Peyer's patch (tissue), 4 donors: Measurements from ENCODE around the gene PC. TPM values are rescaled to one million over a fixed set of nuclear protein-coding genes. Genes with fewer than 3 reads are reported as not detected.

Experiments
- DNase-seq, 3 donors: peaks; one replicate each; pipeline ENCODE4 v3.0.0-alpha.2; 2017 to 2019
- H3K27ac ChIP-seq, 4 donors: fragments of 200-600 bp; sonication (generic); one replicate each; pipeline ENCODE4 v1.5.1; 2016 to 2019
- H3K27me3 ChIP-seq, 2 donors: fragments of 200-600 bp; sonication (generic); one replicate each; pipeline ENCODE4 v1.5.1; 2019
- H3K36me3 ChIP-seq, 3 donors: fragments of 200-600 bp; sonication (generic); one replicate each; pipeline ENCODE4 v1.5.1; 2016 to 2019
- H3K4me1 ChIP-seq, 4 donors: fragments of 200-600 bp; sonication (generic); one replicate each; pipeline ENCODE4 v1.5.1; 2016 to 2019
- H3K4me3 ChIP-seq, 4 donors: fragments of 200-600 bp; sonication (generic); 1 replicate in 3 of 4; 2 replicates in 1 of 4; pipeline ENCODE4 v1.5.1; 2016 to 2019; ENCODE audit warnings: mild to moderate bottlenecking in 1 of 4
- H3K9me3 ChIP-seq, 4 donors: fragments of 200-600 bp; sonication (generic); one replicate each; pipeline ENCODE4 v1.5.1; 2016 to 2019; ENCODE audit warnings: mild to moderate bottlenecking in 1 of 4
- POLR2A ChIP-seq, 2 donors: fragments of 450-650 bp; IDR thresholded peaks; one replicate each; pipeline ENCODE4 v1.5.1; 2017; ENCODE audit warnings: antibody characterized with exemption in 2 of 2, mild to moderate bottlenecking in 2 of 2, moderate library complexity in 2 of 2
- total RNA-seq, 4 donors: library from RNA; depleted of rRNA; stranded (reverse); fragments of >200 nt; gene quantifications; one replicate each; pipeline ENCODE4 v1.1.0, GENCODE V29; 2016
- TF ChIP-seq, protein P1 (sequence below), 6 experiments: fragments of 450-650 bp in 4 of 6; fragments of 200-600 bp in 2 of 6; sonication (generic) in 1 of 6; IDR thresholded peaks; one replicate each; pipeline ENCODE4 v1.5.1; 2017 to 2019; ENCODE audit warnings: antibody characterized with exemption in 6 of 6, mild to moderate bottlenecking in 3 of 6, moderate library complexity in 1 of 6

Gene PC
- total RNA-seq, 4 donors from 2014 or later = 15.7 to 88.9 (median 77.2) TPM

DNA sequence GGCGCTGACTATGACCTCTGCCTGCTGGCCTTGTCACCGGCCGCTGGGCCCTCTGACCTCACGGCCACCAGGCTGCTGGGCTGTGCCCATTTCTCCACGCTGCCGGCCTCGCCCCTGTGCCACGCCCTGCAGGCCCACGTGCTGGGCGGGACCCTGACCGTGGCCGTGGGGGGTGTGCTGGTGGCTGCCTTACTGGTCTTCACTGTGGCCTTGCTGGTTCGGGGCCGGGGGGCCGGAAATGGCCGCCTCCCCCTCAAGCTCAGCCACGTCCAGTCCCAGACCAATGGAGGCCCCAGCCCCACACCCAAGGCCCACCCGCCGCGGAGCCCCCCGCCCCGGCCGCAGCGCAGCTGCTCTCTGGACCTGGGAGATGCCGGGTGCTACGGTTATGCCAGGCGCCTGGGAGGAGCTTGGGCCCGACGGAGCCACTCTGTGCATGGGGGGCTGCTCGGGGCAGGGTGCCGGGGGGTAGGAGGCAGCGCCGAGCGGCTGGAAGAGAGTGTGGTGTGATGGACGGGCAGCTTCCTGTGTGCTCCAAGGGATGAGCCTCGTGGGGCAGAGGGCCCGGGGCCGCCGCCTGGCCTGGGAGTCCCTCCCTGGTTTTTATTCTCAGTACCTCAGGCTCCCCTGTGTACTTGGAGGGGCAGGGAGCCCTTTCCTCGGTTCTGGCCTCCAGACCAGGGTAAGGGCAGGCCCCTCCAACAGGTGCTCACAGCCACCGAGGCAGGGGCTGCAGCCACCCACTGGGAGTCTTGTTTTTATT is 98.3 kb downstream of the PC start:
- no peaks in the 10 kb centered on the region for H3K36me3 ChIP-seq
- no peak for TF ChIP-seq POLR2A (IDR thresholded peaks at IDR 0.05)
- TF ChIP-seq, protein P1, sequence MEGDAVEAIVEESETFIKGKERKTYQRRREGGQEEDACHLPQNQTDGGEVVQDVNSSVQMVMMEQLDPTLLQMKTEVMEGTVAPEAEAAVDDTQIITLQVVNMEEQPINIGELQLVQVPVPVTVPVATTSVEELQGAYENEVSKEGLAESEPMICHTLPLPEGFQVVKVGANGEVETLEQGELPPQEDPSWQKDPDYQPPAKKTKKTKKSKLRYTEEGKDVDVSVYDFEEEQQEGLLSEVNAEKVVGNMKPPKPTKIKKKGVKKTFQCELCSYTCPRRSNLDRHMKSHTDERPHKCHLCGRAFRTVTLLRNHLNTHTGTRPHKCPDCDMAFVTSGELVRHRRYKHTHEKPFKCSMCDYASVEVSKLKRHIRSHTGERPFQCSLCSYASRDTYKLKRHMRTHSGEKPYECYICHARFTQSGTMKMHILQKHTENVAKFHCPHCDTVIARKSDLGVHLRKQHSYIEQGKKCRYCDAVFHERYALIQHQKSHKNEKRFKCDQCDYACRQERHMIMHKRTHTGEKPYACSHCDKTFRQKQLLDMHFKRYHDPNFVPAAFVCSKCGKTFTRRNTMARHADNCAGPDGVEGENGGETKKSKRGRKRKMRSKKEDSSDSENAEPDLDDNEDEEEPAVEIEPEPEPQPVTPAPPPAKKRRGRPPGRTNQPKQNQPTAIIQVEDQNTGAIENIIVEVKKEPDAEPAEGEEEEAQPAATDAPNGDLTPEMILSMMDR (IDR thresholded peaks at IDR 0.05) = no peak

DNA sequence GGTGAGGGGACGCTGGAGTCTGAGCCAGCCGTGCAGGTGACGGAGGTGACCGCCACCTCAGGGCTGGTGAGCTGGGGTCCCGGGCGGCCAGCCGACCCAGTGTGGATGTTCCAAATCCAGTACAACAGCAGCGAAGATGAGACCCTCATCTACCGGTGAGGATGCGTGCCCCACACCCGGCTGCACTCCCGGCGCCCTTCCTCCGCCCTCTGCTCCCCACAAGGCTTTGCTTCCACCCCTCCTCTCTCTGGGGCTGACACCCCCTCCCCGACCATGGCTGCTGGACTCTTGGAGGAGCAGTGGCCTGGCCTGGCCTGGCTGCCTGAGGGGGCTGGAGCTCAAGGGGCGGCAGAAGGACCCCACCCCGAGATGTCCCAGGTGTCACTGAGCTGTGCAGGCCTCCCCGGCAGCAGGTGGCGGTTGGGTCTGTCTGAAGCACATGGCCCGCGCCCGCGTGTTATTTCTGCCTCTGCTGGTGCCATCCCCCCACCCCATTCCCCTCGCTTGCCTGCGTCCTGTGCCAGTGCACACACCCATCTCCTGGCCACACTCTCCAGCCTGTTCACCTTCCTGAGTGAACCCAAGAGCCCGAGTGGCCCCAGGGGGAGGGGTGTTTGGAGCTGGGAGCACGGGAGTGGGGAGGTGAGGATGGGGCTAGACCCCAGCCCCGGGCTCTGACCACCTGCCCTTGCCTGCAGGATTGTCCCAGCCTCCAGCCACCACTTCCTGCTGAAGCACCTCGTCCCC is 99.1 kb downstream of the PC start:
- H3K4me3 ChIP-seq = no peak overlapping the region
- no peaks in the 10 kb centered on the region for H3K9me3 ChIP-seq
- no peak for TF ChIP-seq POLR2A (IDR thresholded peaks at IDR 0.05)
- TF ChIP-seq, protein P1 (IDR thresholded peaks at IDR 0.05) = no peak
- no peak for DNase-seq
- H3K4me1 ChIP-seq = peaks cover 0 to 15% (median 2%) of the 10 kb centered on the region in 4 donors
- H3K36me3 ChIP-seq = no peaks in the 10 kb centered on the region
- H3K27me3 ChIP-seq = no peaks in the 10 kb centered on the region
- H3K27ac ChIP-seq = no peak overlapping the region

More for the DNA sequence above, 98.3 kb downstream of the PC start:
- Histone ChIP-seq H3K27ac (no peak overlapping the region), H3K27me3 (no peaks in the 10 kb centered on the region), H3K4me1 (peaks cover 0 to 15% (median 3%) of the 10 kb centered on the region in 4 donors), H3K4me3 (no peak overlapping the region), H3K9me3 (no peaks in the 10 kb centered on the region)
- no peak for DNase-seq

DNA sequence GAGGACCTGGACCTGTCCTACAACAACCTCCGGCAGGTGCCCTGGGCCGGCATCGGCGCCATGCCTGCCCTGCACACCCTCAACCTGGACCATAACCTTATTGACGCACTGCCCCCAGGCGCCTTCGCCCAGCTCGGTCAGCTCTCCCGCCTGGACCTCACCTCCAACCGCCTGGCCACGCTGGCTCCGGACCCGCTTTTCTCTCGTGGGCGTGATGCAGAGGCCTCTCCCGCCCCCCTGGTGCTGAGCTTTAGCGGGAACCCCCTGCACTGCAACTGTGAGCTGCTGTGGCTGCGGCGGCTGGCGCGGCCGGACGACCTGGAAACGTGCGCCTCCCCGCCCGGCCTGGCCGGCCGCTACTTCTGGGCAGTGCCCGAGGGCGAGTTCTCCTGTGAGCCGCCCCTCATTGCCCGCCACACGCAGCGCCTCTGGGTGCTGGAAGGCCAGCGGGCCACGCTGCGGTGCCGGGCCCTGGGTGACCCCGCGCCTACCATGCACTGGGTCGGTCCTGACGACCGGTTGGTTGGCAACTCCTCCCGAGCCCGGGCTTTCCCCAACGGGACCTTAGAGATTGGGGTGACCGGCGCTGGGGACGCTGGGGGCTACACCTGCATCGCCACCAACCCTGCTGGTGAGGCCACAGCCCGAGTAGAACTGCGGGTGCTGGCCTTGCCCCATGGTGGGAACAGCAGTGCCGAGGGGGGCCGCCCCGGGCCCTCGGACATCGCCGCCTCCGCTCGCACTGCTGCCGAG is 99.8 kb downstream of the PC start:
- H3K4me3 ChIP-seq = no peak overlapping the region
- peaks cover 0 to 15% (median 2%) of the 10 kb centered on the region in 4 donors for H3K4me1 ChIP-seq
- H3K9me3 ChIP-seq = no peaks in the 10 kb centered on the region
- no peak for DNase-seq
- H3K27me3 ChIP-seq = no peaks in the 10 kb centered on the region
- no peak overlapping the region for H3K27ac ChIP-seq
- H3K36me3 ChIP-seq = no peaks in the 10 kb centered on the region
- TF ChIP-seq, protein P1 (IDR thresholded peaks at IDR 0.05) = no peak
- no peak for TF ChIP-seq POLR2A (IDR thresholded peaks at IDR 0.05)

DNA sequence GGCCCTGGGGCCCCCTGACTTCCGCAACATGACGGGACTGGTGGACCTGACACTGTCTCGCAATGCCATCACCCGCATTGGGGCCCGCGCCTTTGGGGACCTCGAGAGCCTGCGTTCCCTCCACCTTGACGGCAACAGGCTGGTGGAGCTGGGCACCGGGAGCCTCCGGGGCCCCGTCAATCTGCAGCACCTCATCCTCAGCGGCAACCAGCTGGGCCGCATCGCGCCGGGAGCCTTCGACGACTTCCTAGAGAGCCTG is 100.3 kb downstream of the PC start:
- Histone ChIP-seq H3K27me3 (no peaks in the 10 kb centered on the region), H3K4me1 (peaks cover 0 to 15% (median 2%) of the 10 kb centered on the region in 4 donors), H3K36me3 (no peaks in the 10 kb centered on the region), H3K9me3 (no peaks in the 10 kb centered on the region), H3K4me3 (no peak overlapping the region), H3K27ac (peak overlapping the region in 1 of 4 donors; percentile 86)
- no peak for TF ChIP-seq POLR2A (IDR thresholded peaks at IDR 0.05)
- TF ChIP-seq, protein P1 (IDR thresholded peaks at IDR 0.05) = no peak
- DNase-seq = no peak

DNA sequence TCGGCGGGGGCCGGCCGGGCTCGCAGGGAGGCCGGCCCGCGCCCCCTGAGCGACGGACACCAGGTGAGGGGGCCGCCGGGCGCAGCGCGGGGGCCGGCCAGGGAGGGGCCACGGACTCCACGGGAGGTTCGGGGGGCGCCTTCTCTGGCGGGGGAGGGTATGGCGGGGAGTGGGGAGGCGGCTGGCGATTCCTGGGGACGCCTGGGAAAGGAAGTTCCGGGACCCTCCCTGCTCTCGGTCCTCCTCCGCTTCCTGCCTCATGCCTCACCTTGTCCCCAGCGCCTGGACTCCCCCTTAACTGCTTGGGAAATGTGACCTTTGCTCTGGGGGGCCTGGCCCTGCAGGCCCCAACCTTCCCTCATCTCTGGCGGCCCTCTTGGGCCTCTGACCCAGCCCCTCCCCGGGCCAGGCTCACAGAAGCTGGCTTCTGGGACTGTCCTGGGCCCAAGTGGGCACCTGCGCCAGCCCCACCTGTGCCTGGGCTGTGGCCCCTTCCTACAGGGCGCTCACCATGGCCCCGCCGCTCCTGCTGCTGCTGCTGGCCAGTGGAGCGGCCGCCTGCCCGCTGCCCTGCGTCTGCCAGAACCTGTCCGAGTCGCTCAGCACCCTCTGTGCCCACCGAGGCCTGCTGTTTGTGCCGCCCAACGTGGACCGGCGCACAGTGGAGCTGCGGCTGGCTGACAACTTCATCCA is 100.8 kb downstream of the PC start:
- DNase-seq = no peak
- no peaks in the 10 kb centered on the region for H3K36me3 ChIP-seq
- H3K4me3 ChIP-seq = peak overlapping the region; percentile 60 to 68 (median 65)
- no peaks in the 10 kb centered on the region for H3K9me3 ChIP-seq
- no peak for TF ChIP-seq POLR2A (IDR thresholded peaks at IDR 0.05)
- TF ChIP-seq, protein P1 (IDR thresholded peaks at IDR 0.05) = no peak
- no peaks in the 10 kb centered on the region for H3K27me3 ChIP-seq
- H3K4me1 ChIP-seq = peaks cover 0 to 15% (median 2%) of the 10 kb centered on the region in 4 donors
- peak overlapping the region; percentile 22 to 86 (median 63) for H3K27ac ChIP-seq
